ENCODE data around the gene SYT1. TPM values are rescaled to one million over a fixed set of nuclear protein-coding genes. Genes with fewer than 3 reads are reported as not detected.

The SYT1 gene
- total RNA-seq, 1 donor from 2014 or later, result 174 TPM

DNA sequence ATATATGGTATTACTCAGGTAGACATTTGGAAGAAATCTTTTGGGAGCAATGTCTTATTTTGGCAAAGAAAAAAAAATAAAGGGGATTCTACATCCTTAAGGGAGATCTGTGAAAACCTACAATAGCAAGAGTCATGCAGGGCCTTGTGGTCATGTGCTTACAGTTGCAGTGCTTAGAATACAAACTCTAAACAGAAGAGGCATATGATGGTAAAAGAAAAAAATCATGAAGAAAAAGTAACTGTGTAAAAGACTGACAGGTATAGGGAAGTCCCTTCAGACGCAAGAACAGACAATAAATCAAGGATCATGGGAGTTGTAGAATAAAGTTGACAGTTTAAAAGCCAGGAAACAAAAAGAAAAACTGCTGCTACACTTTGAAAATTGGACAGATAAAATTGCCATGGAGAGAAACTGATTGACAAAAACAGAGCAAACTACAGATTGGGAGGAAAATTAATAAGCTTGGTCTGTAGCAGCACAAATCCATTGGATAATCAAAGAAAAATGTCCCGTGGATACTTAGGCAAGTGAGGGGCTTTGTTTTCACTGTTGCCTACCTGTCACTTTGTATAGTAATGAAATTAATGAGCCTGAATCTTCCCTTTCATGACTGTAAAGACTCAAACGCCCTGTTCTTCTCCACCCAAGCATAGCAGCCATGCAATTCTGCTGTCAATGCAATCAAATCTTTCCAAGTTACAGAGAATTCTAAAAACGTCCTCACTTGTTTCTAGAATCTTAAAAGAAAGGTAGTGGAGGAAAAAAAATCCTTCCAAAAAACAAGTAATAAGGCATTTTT is 402.0 kb downstream of the SYT1 start:
- no peak for FAIRE-seq
- DNase-seq (ENCODE audit: low spot score in 2 of 2), result no peak

- DNase-seq (ENCODE audit: low spot score in 2 of 2), result no peak
- no peak for FAIRE-seq
Measured at GRCh38 chr12:79267580-79267979, 403.0 kb downstream of the SYT1 start.

- no peak for DNase-seq (ENCODE audit: low spot score in 2 of 2)
- no peak for FAIRE-seq
Measured at GRCh38 chr12:79274501-79275064, 410.0 kb downstream of the SYT1 start.

- FAIRE-seq (no peak), DNase-seq (ENCODE audit: low spot score in 2 of 2) (no peak)
Measured at GRCh38 chr12:79275631-79276030, 411.1 kb downstream of the SYT1 start.

DNA sequence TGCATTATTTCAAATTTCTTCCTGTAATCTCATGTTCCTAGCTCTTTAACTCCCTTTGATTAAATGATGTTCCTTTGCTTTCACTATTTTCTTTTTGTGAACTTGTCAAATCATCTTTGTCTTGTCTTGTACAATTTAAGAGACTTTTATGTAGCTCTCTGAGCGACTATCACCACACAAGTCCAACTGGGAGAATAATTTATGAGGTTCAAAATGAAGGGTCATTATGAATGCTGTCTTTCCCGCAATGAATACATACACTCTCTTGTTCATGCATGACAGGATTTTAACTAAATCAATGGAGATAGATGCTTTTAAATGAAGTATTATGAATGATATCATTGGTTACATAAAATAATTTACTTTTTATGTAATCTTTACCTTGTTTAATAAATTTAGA is 418.8 kb downstream of the SYT1 start:
- FAIRE-seq, result no peak
- no peak for DNase-seq (ENCODE audit: low spot score in 2 of 2)

DNA sequence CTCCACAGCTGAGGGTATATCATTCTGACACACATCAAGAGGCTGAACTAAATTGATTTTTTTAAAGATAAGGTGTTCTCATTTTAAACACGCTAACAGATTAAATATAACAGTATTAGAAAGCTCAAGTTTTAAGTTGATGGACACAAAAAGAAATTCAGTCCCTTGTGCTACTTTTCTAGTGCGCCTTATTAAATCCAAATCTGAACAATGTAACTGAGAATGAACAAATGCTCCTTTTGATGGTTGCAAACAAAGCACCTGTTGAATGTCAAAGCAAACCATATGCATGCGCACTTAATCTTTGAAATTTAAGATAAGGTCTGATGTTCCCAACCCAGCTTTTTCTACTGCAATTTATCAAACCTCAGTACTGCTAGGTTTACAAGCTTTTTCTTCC is 424.3 kb downstream of the SYT1 start:
- FAIRE-seq, result no peak
- no peak for DNase-seq (ENCODE audit: low spot score in 2 of 2)

DNA sequence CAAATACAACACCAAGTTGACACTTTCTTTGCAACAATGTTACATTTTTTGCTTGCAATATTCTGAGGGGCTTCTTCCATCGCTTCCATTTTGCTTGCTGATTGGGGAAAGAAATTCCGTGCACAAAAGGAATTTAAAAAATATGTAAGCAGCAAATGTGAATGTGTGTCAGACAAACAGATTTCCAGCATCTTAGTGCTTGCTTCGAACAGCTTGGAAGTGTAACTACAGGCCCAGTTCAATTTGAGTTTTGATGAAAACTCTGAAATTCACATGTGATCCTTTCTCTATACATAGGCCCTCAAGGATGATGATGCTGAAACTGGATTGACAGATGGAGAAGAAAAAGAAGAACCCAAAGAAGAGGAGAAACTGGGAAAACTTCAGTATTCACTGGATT is 427.1 kb downstream of the SYT1 start:
- FAIRE-seq (no peak), DNase-seq (ENCODE audit: low spot score in 2 of 2) (no peak)

DNA sequence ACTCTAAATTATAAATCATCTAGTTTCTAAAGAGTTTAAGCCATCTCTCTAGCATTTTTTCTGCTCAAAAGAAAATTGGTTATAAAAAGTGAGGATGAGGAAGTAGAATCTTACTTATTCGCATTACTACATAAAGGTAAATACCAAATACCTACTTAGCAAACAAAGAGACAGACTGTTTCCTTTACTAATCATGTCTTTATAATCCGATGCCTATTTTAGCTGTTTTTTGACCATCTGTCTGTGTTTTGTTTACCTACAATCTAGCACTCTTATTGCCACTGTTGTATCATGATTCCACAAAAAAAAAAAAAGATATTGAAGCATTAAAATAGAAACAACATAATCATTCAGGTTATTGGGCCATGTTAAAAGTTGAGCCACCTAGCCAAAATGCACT is 430.0 kb downstream of the SYT1 start:
- FAIRE-seq, result no peak

DNA sequence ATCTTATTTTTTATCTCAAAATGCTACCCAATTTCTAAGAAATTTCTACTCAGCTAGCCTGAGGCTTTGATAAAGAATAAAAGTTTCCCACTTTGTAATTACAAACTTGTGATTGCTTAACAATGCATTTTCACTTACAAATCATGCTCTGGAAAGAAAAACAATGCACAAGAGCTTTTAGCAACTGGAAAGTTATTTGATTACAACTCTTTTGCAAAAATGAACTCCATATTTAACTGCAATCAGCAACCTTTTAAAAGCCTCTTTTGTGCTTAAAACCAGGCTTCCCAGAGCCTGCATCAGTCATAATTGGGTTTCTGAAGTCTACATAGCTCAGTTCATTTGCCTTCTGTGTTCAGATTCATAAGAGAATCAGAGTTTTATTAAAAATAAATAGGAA is 431.0 kb downstream of the SYT1 start:
- no peak for FAIRE-seq
- no peak for DNase-seq (ENCODE audit: low spot score in 2 of 2)

More for the DNA sequence above, 430.0 kb downstream of the SYT1 start:
- DNase-seq (ENCODE audit: low spot score in 2 of 2), result no peak

- DNase-seq (ENCODE audit: low spot score in 2 of 2), result no peak
- FAIRE-seq, result no peak
Measured at GRCh38 chr12:79296133-79296532, 431.6 kb downstream of the SYT1 start.

- DNase-seq (ENCODE audit: low spot score in 2 of 2) (no peak), FAIRE-seq (no peak)
Measured at GRCh38 chr12:79296871-79297270, 432.3 kb downstream of the SYT1 start.

DNA sequence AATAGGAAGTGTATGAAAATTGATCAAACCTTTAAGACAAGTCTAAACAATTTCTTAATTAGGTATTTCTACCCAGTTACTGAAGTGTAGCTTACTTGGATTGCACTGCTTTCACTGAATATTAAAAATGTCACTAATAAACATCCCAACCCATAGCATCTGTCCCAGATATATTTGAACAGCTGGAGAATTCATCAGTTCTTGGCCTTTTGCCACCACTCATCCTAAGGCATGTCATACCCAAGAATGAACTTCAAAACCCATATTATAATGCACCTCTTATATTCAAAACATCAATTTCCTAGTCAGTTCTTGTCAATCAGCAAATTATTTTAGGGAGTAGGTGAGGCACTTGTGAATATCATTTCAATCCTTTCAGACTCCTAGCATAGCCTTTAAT is 433.9 kb downstream of the SYT1 start:
- DNase-seq (ENCODE audit: low spot score in 2 of 2) (no peak), FAIRE-seq (no peak)

GRCh38 chr12:79299447-79300198 is 435.0 kb downstream of the SYT1 start:
- no peak for DNase-seq (ENCODE audit: low spot score in 2 of 2)
- no peak for FAIRE-seq

DNA sequence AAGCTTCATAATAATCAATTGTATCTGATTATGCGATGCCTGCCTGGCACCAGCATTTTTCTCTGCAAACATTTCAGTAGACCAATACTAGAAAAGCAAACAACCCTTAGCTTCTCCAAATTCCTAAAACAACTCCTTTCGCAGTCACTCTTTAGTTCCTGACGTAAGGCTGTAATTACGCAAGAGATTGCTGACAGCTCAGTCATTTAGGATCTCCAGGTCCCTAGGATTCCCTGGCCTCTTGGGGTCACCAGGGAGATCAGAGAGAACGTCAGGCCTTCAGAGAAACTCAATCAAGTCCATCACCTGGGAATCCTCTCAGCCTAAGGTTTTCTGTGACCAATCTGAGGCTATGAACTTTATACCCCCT is 435.6 kb downstream of the SYT1 start:
- DNase-seq (ENCODE audit: low spot score in 2 of 2) (no peak), FAIRE-seq (no peak)

GRCh38 chr12:79301181-79301580 is 436.6 kb downstream of the SYT1 start:
- DNase-seq (ENCODE audit: low spot score in 2 of 2) (no peak), FAIRE-seq (no peak)

GRCh38 chr12:79302162-79302814 is 437.7 kb downstream of the SYT1 start:
- FAIRE-seq (no peak), DNase-seq (ENCODE audit: low spot score in 2 of 2) (no peak)

DNA sequence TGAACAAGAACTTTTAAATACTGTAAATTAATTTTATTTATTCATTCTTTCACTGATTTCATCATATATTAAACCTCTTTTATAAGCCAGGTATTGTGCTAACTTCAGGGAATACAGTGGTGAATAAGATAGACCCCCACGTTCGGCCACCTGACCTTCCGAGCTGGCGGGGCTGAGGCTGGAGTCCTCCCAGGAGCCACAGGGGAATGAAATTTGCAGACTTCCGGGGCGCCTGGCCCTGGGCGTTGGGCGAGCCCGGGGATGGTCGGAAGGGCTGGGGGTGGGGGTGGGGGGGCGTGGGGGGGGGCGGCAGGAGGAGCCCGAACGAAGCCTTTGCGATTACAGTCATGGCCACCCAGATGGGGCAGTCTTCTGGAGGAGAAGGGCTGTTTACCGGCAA is 442.8 kb downstream of the SYT1 start:
- DNase-seq (ENCODE audit: low spot score in 2 of 2) (no peak), FAIRE-seq (no peak)

DNA sequence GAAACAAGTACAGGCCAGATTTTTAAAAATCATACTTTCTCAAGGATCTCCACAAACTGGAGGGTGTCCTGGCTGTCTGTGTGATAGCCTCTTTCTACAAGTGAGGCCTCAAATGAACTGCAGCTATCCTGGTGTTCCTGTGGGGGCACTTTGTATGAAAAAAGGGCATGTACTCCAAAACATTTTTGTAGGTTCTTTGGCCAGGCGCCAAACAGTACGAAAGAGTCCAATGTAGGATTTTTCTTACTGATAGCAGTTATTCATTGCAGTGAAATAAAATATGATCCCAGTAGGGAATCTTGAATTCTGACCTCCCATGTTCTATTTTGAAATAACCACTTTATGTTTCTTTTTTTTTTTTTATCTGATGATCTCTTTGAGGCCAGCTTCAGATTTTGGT is 444.5 kb downstream of the SYT1 start:
- FAIRE-seq (no peak), DNase-seq (ENCODE audit: low spot score in 2 of 2) (no peak)

GRCh38 chr12:79317179-79317847 is 452.7 kb downstream of the SYT1 start:
- no peak for DNase-seq (ENCODE audit: low spot score in 2 of 2)
- no peak for FAIRE-seq

GRCh38 chr12:79322905-79323304 is 458.3 kb downstream of the SYT1 start:
- DNase-seq (ENCODE audit: low spot score in 2 of 2) (no peak), FAIRE-seq (no peak)

- DNase-seq (ENCODE audit: low spot score in 2 of 2), result no peak
- FAIRE-seq, result no peak
Measured at GRCh38 chr12:79324571-79324970, 460.0 kb downstream of the SYT1 start.

Measured in frontal cortex (tissue), 4 donors.